A673 (cell line): ENCODE results near the gene SMYD3. TPM values are rescaled to one million over a fixed set of nuclear protein-coding genes. Genes with fewer than 3 reads are reported as not detected.

Source experiments
- BruUV-seq: library from RNA; stranded (reverse); fragments of 400-500 nt; replicated peaks from 2 replicates; lab custom pipeline; 2021; lab: Mats Ljungman, UMichigan
- CTCF ChIA-PET: fragments of 300-600 bp; sonication (Branson Sonifier 250); formaldehyde crosslinking; loops from one replicate; lab custom pipeline; 2022; ENCODE audit warnings: antibody characterized with exemption; lab: Charles Lee
- POLR2A ChIA-PET: fragments of 300-600 bp; sonication (Branson Sonifier 250); formaldehyde crosslinking; loops from one replicate; lab custom pipeline; 2022; ENCODE audit warnings: antibody characterized with exemption; ENCODE audit not compliant: low non-redundant PET; lab: Charles Lee
- DNase-seq: peaks from one replicate; pipeline ENCODE4 v3.0.0-alpha.2; 2015; ENCODE audit warnings: low spot score
- H3K27ac ChIP-seq: fragments of 200-600 bp; sonication (generic); 2 replicates; pipeline ENCODE4 v1.5.1; 2016; ENCODE audit warnings: mixed run types, low read depth, mild to moderate bottlenecking, mixed read lengths, antibody characterized with exemption, low read length; ENCODE audit not compliant: poor library complexity, severe bottlenecking
- H3K27me3 ChIP-seq: fragments of 200-600 bp; sonication (generic); replicated peaks from 2 replicates; pipeline ENCODE4 v1.6.1; 2017; ENCODE audit warnings: mixed run types, low read depth, mild to moderate bottlenecking, mixed read lengths, antibody characterized with exemption, low read length; ENCODE audit not compliant: insufficient read depth, poor library complexity
- H3K36me3 ChIP-seq: fragments of 200-600 bp; sonication (generic); 2 replicates; pipeline ENCODE4 v1.6.1; 2016; ENCODE audit warnings: mixed run types, mild to moderate bottlenecking, mixed read lengths, antibody characterized with exemption, low read length; ENCODE audit not compliant: insufficient read depth, poor library complexity, severe bottlenecking
- H3K4me1 ChIP-seq: fragments of 200-600 bp; sonication (generic); 2 replicates; pipeline ENCODE4 v1.6.1; 2017; ENCODE audit warnings: mixed run types, mild to moderate bottlenecking, mixed read lengths, antibody characterized with exemption, low read length; ENCODE audit not compliant: insufficient read depth, poor library complexity, severe bottlenecking
- H3K4me3 ChIP-seq: fragments of 200-600 bp; sonication (generic); 2 replicates; pipeline ENCODE4 v1.5.1; 2016; ENCODE audit warnings: low read depth, mixed run types, mild to moderate bottlenecking, mixed read lengths, low read length; ENCODE audit not compliant: poor library complexity, severe bottlenecking
- H3K9me3 ChIP-seq: fragments of 200-600 bp; sonication (generic); 2 replicates; pipeline ENCODE4 v1.6.1; 2016; ENCODE audit warnings: mixed run types, low read depth, mild to moderate bottlenecking, mixed read lengths, antibody characterized with exemption, low read length; ENCODE audit not compliant: poor library complexity, severe bottlenecking
- EZH2 ChIP-seq: fragments of 200-600 bp; sonication (generic); IDR thresholded peaks from 2 replicates; pipeline ENCODE4 v1.6.1; 2017; ENCODE audit warnings: borderline replicate concordance, low read depth, mild to moderate bottlenecking, mixed read lengths, antibody characterized with exemption, low read length; ENCODE audit not compliant: poor library complexity, severe bottlenecking
- intact Hi-C: fragments of 100-400 bp; cut with micrococcal nuclease; formaldehyde crosslinking; loops from one replicate; pipeline ENCODE4 v1.10.0; 2022; ENCODE audit not compliant: unreplicated experiment
- total RNA-seq: library from RNA; stranded (reverse); gene quantifications from 2 replicates; pipeline ENCODE4 v1.2.3, GENCODE V29; 2021
- TF ChIP-seq, protein P1 (sequence below): fragments of 300-800, 200-600 bp; sonication (generic); conservative IDR thresholded peaks from 2 replicates; pipeline ENCODE4 v1.5.1; 2017; ENCODE audit warnings: low read depth, mild to moderate bottlenecking, antibody characterized with exemption, low read length, moderate library complexity, mixed read lengths

The SMYD3 gene
- total RNA-seq, 1 experiment from 2014 or later, result 29.0 TPM

DNA sequence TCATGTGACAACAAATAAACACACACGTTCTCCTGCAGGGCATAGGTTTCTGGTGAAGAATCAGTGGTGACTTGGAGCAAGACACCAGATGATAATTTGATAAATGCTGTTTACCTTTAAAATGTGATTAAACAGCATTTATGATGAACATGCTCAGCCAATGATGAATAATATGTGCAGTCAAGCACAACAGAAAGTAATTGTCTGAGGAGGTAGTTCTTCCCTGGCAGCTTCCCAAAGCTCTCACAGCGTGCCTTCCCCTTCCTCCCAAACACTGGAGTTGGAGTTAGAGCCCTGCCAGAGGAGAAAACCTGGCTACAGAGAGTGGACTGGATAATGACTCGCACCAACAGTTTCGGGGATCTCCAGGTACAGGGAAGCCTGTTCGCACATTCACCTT is 463.5 kb downstream of the SMYD3 start:
- CTCF ChIA-PET, result no interaction called here
- no TSS peak for BruUV-seq

DNA sequence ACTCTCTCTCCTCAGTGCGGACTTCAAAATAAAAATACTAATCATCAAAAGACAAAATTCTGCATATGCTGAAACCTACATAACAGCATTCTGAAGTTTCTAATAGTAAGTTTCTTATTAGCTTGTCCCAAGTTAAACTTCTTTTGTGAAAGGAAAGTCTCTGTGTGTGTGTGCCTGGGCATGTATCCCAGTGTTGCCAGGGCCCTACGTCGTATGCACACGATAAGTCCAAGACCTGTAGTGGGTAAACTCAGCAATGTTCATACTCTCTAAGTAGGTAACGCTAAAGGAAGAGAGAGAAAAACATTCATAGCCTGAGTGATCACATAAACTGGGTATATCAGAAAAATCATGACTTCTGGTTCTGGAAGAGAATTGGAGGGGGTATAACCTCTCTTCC is 465.7 kb downstream of the SMYD3 start:
- CTCF ChIA-PET, result no interaction called here
- no peak for DNase-seq
- Histone ChIP-seq H3K4me1 (no peaks in the 10 kb centered on the region), H3K27me3 (no peaks in the 10 kb centered on the region), H3K36me3 (no peaks in the 10 kb centered on the region), H3K9me3 (no peaks in the 10 kb centered on the region), H3K4me3 (no peak overlapping the region), H3K27ac (no peak overlapping the region)
- intact Hi-C loops, result no loop called here
- TF ChIP-seq EZH2, result no peak
- POLR2A ChIA-PET, result no interaction called here
- no TSS peak for BruUV-seq

More for the DNA sequence above, 463.5 kb downstream of the SMYD3 start:
- POLR2A ChIA-PET, result no interaction called here
- Histone ChIP-seq H3K36me3 (no peaks in the 10 kb centered on the region), H3K4me1 (no peaks in the 10 kb centered on the region), H3K27ac (no peak overlapping the region), H3K4me3 (no peak overlapping the region), H3K27me3 (no peaks in the 10 kb centered on the region), H3K9me3 (no peaks in the 10 kb centered on the region)
- intact Hi-C loops, result no loop called here
- peak; percentile 25 for DNase-seq
- TF ChIP-seq, protein P1, sequence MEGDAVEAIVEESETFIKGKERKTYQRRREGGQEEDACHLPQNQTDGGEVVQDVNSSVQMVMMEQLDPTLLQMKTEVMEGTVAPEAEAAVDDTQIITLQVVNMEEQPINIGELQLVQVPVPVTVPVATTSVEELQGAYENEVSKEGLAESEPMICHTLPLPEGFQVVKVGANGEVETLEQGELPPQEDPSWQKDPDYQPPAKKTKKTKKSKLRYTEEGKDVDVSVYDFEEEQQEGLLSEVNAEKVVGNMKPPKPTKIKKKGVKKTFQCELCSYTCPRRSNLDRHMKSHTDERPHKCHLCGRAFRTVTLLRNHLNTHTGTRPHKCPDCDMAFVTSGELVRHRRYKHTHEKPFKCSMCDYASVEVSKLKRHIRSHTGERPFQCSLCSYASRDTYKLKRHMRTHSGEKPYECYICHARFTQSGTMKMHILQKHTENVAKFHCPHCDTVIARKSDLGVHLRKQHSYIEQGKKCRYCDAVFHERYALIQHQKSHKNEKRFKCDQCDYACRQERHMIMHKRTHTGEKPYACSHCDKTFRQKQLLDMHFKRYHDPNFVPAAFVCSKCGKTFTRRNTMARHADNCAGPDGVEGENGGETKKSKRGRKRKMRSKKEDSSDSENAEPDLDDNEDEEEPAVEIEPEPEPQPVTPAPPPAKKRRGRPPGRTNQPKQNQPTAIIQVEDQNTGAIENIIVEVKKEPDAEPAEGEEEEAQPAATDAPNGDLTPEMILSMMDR, result no peak
- no peak for TF ChIP-seq EZH2

DNA sequence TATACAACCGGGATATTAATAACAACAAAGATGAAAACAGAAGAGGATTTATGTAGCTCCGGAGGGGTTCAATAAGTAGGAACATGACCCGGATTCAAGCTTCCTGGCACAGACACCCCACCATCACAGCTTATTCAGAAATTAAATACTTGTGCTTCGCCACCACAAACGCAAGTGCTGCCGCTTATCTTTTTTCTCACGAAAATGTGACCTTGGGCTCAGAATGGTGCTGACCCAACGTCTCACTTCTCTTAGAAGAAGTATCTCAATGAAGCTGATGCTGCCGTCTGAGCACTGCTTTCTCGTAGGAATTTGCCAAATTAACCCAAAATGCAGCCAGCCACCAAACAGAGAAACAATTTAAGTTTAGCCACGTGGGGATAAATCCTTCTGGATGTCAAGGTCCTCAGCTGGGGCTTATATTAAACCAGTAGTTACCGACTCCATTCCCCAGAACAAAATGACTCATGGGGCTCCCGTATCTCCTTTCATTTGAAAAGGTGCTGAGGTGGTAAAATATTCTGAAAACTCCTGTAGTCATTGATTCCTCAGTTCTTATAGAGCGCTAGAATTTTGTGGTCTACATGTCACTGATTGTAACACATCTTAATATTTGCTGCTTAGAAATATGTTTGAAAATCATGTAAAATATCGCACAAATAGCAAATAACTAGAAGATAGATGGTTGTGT is 466.7 kb downstream of the SMYD3 start:
- Histone ChIP-seq H3K36me3 (no peaks in the 10 kb centered on the region), H3K27ac (no peak overlapping the region), H3K27me3 (no peaks in the 10 kb centered on the region), H3K4me3 (no peak overlapping the region), H3K4me1 (no peaks in the 10 kb centered on the region), H3K9me3 (no peaks in the 10 kb centered on the region)
- DNase-seq, result no peak
- TF ChIP-seq, protein P1, result no peak
- TF ChIP-seq EZH2, result no peak
- BruUV-seq, result no TSS peak
- POLR2A ChIA-PET, result no interaction called here
- CTCF ChIA-PET, result no interaction called here
- intact Hi-C loops, result no loop called here

DNA sequence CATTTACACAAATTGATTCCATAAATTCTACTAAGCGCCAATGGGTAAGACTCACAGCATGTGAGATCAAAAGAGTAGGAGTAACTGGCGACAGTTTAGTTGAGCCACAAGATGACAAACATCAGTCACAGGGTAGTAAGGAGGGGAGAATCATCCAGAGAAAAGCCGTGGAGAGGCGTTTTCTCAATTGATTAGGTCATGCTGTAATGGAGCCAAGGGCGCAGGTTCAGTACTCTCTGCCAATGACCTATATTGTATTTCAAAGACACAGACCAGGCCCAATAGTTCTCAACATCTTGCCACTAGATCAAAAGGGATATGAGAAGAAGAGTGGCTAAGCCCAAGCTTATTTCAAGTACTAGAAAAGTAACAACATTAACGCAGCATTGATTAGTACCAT is 467.5 kb downstream of the SMYD3 start:
- DNase-seq, result no peak
- POLR2A ChIA-PET, result no interaction called here
- Histone ChIP-seq H3K9me3 (no peaks in the 10 kb centered on the region), H3K4me3 (no peak overlapping the region), H3K4me1 (no peaks in the 10 kb centered on the region), H3K27ac (no peak overlapping the region), H3K36me3 (no peaks in the 10 kb centered on the region), H3K27me3 (no peaks in the 10 kb centered on the region)
- CTCF ChIA-PET, result no interaction called here
- intact Hi-C loops, result no loop called here
- TF ChIP-seq, protein P1, result no peak
- TF ChIP-seq EZH2, result no peak
- no TSS peak for BruUV-seq
